BE2C (cell line): ENCODE data around the gene ATAD3C.
"Not testable (repeated sequence)": the region's sequence is repeated elsewhere in the genome, so short reads cannot be mapped to it uniquely, and the experiment has no call there.

ENCODE experiments used
- DNase-seq: peaks from one replicate; pipeline ENCODE4 v3.0.0-alpha.2; 2020
- H3K27me3 ChIP-seq: fragments of 250-450 bp; sonication (Bioruptor Pico); 2 replicates; pipeline ENCODE4 v1.5.1; 2020; ENCODE audit warnings: mild to moderate bottlenecking
- H3K36me3 ChIP-seq: fragments of 250-450 bp; sonication (Bioruptor Pico); 2 replicates; pipeline ENCODE4 v1.5.1; 2020; ENCODE audit warnings: mild to moderate bottlenecking
- H3K4me1 ChIP-seq: fragments of 250-450 bp; sonication (Bioruptor Pico); 2 replicates; pipeline ENCODE4 v1.5.1; 2020
- H3K4me3 ChIP-seq: 2 replicates; pipeline ENCODE4 v1.5.1; 2011; ENCODE audit warnings: low read depth, low read length
- H3K9me3 ChIP-seq: fragments of 250-450 bp; sonication (Bioruptor Pico); 2 replicates; pipeline ENCODE4 v1.5.1; 2020
- TF ChIP-seq, protein P1 (sequence below): IDR thresholded peaks from 2 replicates; pipeline ENCODE4 v1.5.1; 2012; ENCODE audit warnings: mild to moderate bottlenecking, low read depth, low read length

Gene ATAD3C

DNA sequence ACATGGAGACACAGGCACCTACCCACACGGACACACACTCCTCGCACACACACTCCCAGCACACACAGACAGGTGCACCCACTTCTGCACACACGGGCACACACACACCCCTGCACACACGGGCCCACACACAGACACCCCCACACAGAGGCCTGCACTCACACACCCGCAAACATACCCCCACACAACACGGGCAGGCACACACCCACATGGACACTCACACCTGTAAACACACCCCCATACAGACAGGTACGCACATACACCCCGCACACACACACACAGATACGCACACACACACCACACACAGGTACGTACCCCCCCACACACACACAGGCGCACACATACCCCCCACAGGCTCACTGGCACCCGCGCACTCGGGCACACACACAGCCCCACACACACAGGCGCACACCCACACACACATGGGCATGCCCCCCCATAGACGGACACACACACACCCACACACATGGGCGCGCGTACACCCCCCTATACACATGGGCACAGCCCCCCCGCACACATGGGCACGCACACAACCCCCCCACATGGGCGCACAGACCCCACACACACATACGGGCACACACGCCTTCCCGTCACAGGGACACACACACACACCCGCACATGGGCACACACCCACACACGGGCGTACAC, 68.6 kb downstream of the ATAD3C start:
- no peaks in the 10 kb centered on the region for H3K9me3 ChIP-seq
- H3K4me1 ChIP-seq, result no peaks in the 10 kb centered on the region
- DNase-seq, result no peak
- H3K36me3 ChIP-seq, result peaks cover 49% of the 10 kb centered on the region
- no peak overlapping the region for H3K4me3 ChIP-seq
- TF ChIP-seq, protein P1, sequence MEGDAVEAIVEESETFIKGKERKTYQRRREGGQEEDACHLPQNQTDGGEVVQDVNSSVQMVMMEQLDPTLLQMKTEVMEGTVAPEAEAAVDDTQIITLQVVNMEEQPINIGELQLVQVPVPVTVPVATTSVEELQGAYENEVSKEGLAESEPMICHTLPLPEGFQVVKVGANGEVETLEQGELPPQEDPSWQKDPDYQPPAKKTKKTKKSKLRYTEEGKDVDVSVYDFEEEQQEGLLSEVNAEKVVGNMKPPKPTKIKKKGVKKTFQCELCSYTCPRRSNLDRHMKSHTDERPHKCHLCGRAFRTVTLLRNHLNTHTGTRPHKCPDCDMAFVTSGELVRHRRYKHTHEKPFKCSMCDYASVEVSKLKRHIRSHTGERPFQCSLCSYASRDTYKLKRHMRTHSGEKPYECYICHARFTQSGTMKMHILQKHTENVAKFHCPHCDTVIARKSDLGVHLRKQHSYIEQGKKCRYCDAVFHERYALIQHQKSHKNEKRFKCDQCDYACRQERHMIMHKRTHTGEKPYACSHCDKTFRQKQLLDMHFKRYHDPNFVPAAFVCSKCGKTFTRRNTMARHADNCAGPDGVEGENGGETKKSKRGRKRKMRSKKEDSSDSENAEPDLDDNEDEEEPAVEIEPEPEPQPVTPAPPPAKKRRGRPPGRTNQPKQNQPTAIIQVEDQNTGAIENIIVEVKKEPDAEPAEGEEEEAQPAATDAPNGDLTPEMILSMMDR, result no peak
- H3K27me3 ChIP-seq, result no peaks in the 10 kb centered on the region

DNA sequence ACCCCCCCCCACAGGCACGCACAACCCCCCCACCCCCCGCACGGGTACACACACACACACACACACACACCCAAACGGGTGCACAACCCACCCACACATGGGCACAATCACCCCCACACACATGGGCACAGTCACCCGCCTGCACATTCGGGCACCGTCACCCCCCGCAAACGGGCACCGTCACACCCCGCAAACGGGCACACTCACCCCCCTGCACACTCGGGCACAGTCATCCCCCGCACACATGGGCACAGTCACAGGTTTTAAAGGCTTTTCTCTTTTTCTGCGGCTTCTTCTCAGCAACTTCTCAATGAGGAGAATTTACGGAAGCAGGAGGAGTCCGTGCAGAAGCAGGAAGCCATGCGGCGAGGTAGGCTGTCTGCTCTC, 69.1 kb downstream of the ATAD3C start:
- H3K4me1 ChIP-seq, H3K27me3 ChIP-seq, H3K9me3 ChIP-seq, H3K4me3 ChIP-seq, DNase-seq: not testable (repeated sequence)
- peaks cover 53% of the 10 kb centered on the region for H3K36me3 ChIP-seq
